Transverse colon (tissue), 4 donors: ENCODE results near the gene RECK. TPM values are rescaled to one million over a fixed set of nuclear protein-coding genes. Genes with fewer than 3 reads are reported as not detected.

Experiments
- DNase-seq: peaks from one replicate; pipeline ENCODE4 v3.0.0-alpha.2; 2019
- H3K27ac ChIP-seq, 4 donors: fragments of 200-600 bp; sonication (generic); 2 replicates each; pipeline ENCODE4 v1.5.1; 2016 to 2018; ENCODE audit warnings: inconsistent platforms in 4 of 4
- H3K27me3 ChIP-seq: fragments of 200-600 bp; sonication (generic); 2 replicates; pipeline ENCODE4 v1.5.1; 2017; ENCODE audit warnings: inconsistent platforms
- H3K36me3 ChIP-seq, 4 donors: fragments of 200-600 bp; sonication (generic); 2 replicates each; pipeline ENCODE4 v1.5.1; 2017 to 2019; ENCODE audit warnings: inconsistent platforms in 4 of 4
- H3K4me1 ChIP-seq, 4 donors: fragments of 200-600 bp; sonication (generic); 2 replicates each; pipeline ENCODE4 v1.5.1; 2017 to 2020; ENCODE audit warnings: inconsistent platforms in 4 of 4
- H3K4me3 ChIP-seq, 4 donors: fragments of 200-600 bp; sonication (generic); 1 replicate in 1 of 4; 2 replicates in 3 of 4; pipeline versions ENCODE4 v1.5.1 to v1.6.1; 2017 to 2019; ENCODE audit warnings: inconsistent platforms in 4 of 4
- H3K9me3 ChIP-seq, 2 donors: fragments of 200-600 bp; sonication (generic); 2 replicates each; pipeline ENCODE4 v1.5.1; 2017 to 2019; ENCODE audit warnings: inconsistent platforms in 2 of 2
- EP300 ChIP-seq: sonication (generic); formaldehyde crosslinking; IDR thresholded peaks from one replicate; pipeline ENCODE4 v1.6.1; 2017; ENCODE audit warnings: antibody characterized with exemption, low read depth
- POLR2A ChIP-seq: fragments of 450-650 bp; IDR thresholded peaks from one replicate; pipeline ENCODE4 v1.6.1; 2016; ENCODE audit warnings: antibody characterized with exemption, mild to moderate bottlenecking, moderate library complexity
- POLR2AphosphoS5 ChIP-seq, 3 donors: sonication (generic); formaldehyde crosslinking; IDR thresholded peaks; one replicate each; pipeline ENCODE4 v1.6.1; 2016; ENCODE audit warnings: antibody characterized with exemption in 3 of 3
- WGBS, 2 donors: methylation state at CpG; one replicate each; pipeline ENCODE4 v1.1.5; 2018; ENCODE audit warnings: low coverage in 1 of 2; 5-methylcytosine and 5-hydroxymethylcytosine counted together
- in situ Hi-C, 4 donors: fragments of 200-750 bp; cut with MboI; loops; one replicate each; pipeline versions ENCODE4 v1.15.0 to v1.15.1; 2017; ENCODE audit warnings: low sequenced_read_pairs in 3 of 4, low pct_ligation_motif_present in 1 of 4, low pct_unique_long_range_greater_than_20kb in 1 of 4
- intact Hi-C: fragments of 100-400 bp; cut with DNase I; formaldehyde crosslinking; loops from one replicate; pipeline ENCODE4 v1.15.1; 2023; ENCODE audit warnings: low total_unique reads
- total RNA-seq, 4 donors: library from RNA; depleted of rRNA; stranded (reverse); fragments of >200 nt; gene quantifications; one replicate each; pipeline ENCODE4 v1.1.0, GENCODE V29; 2016
- TF ChIP-seq, protein P1 (sequence below), 5 experiments: fragments of 200-600 bp in 3 of 5; fragments of 450-650 bp in 2 of 5; sonication (generic) in 3 of 5; IDR thresholded peaks; 1 replicate in 2 of 5; 2 replicates in 3 of 5; pipeline ENCODE4 v1.5.1; 2016 to 2017; ENCODE audit warnings: antibody characterized with exemption in 5 of 5, inconsistent platforms in 3 of 5, mild to moderate bottlenecking in 2 of 5, moderate library complexity in 1 of 5

Gene RECK
- total RNA-seq, 4 donors from 2014 or later = 1.5 to 30.3 (median 6.0) TPM

DNA sequence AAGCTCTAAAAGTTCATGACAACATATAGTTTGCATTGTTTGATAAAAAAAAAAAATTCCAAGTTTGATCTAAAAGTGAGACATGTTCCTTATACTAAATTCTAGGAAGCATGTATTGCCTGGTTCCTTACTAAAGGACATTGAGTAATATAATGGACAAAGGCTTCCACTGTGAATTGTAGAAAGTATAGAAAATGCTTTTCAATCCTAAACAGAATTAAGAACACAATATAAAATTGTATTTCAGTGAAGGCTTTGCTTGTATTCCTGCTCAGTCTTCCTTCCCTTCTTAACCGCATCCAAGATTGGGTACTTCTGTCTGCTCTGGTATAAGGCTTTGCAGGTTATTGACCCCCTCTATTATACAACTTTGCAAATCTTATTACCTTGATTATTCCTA is 2.4 kb downstream of the RECK start:
- Histone ChIP-seq H3K4me1 (peaks cover 4 to 31% (median 8%) of the 10 kb centered on the region in 4 donors), H3K9me3 (no peaks in the 10 kb centered on the region), H3K27me3 (no peaks in the 10 kb centered on the region), H3K36me3 (no peaks in the 10 kb centered on the region), H3K4me3 (no peak overlapping the region), H3K27ac (no peak overlapping the region)
- intact Hi-C loops (no loop called here), in situ Hi-C loops (loop anchor here in 1 of 4 donors (25.0 kb wide), 1 partner anchor 123 kb away; the partner anchor contains the start of gene CCIN)
- whole genome bisulfite sequencing, 2 donors = 95 to 100% methylated on average over 1 of the region's 1 CpG
- TF ChIP-seq POLR2AphosphoS5 (IDR thresholded peaks at IDR 0.05) = no peak
- no peak for DNase-seq

DNA sequence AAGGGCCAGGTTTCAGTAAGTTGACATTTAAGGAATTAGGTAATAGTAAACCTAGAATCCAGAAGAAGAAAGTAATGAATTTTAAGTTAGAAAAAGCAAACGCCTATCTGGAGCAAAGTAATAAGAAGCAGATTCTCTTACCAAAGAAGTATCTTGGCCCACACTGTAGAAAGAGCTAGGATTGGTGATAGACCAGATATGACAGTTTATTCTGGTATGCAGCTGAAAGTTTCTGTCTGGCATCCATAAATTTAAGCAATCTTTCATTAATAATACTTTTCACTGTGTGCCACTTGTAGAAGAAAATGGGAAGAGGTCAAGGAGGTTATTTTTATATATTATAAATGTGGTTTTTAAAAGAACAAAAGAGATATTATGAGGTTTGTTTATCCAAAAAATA is 3.0 kb downstream of the RECK start:
- H3K27ac ChIP-seq = no peak overlapping the region
- no peaks in the 10 kb centered on the region for H3K36me3 ChIP-seq
- no peaks in the 10 kb centered on the region for H3K27me3 ChIP-seq
- H3K9me3 ChIP-seq = no peaks in the 10 kb centered on the region
- in situ Hi-C loops = loop anchor here in 1 of 4 donors (25.0 kb wide), 1 partner anchor 123 kb away; the partner anchor contains the start of gene CCIN
- WGBS, 2 donors = 70 to 76% methylated on average over 1 of the region's 1 CpG
- intact Hi-C loops = no loop called here
- no peak overlapping the region for H3K4me3 ChIP-seq
- peaks cover 4 to 31% (median 8%) of the 10 kb centered on the region in 4 donors for H3K4me1 ChIP-seq
- DNase-seq = no peak
- TF ChIP-seq POLR2A (no peak), EP300 (no peak), POLR2AphosphoS5 (IDR thresholded peaks at IDR 0.05) (no peak)
- TF ChIP-seq, protein P1, sequence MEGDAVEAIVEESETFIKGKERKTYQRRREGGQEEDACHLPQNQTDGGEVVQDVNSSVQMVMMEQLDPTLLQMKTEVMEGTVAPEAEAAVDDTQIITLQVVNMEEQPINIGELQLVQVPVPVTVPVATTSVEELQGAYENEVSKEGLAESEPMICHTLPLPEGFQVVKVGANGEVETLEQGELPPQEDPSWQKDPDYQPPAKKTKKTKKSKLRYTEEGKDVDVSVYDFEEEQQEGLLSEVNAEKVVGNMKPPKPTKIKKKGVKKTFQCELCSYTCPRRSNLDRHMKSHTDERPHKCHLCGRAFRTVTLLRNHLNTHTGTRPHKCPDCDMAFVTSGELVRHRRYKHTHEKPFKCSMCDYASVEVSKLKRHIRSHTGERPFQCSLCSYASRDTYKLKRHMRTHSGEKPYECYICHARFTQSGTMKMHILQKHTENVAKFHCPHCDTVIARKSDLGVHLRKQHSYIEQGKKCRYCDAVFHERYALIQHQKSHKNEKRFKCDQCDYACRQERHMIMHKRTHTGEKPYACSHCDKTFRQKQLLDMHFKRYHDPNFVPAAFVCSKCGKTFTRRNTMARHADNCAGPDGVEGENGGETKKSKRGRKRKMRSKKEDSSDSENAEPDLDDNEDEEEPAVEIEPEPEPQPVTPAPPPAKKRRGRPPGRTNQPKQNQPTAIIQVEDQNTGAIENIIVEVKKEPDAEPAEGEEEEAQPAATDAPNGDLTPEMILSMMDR (IDR thresholded peaks at IDR 0.05) = no peak

DNA sequence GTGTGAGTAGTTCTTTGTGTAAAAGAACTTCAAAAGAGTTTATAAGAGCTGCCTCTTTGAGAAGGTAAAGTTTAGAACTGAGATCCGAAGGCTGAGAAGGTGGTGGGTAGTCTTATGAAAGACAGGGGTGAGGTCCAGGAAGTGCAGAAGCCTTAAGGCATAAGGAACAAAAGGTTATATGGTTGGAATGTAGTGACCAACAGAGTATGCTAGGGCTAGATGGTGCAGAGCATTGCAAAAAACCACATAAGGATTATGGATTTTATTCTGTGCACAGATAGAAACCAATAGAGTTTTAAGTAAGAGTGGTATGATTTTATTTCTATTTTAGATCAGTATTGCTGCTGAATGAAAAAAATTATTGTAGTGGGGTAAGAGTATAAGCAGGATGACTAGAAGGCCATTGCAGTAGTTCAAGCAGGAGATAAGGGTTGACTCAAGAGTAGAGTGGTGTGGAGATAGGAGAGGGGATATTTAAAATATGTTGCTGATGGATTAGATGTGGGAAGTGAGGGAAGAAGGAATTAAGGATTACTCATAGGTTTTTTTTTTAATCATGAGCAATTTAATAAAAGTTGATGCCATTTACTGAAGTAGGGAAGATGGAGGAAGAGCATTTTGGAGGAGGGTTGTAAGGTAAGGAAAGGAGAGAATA is 3.7 kb downstream of the RECK start:
- Histone ChIP-seq H3K4me3 (no peak overlapping the region), H3K9me3 (no peaks in the 10 kb centered on the region), H3K27ac (no peak overlapping the region), H3K36me3 (no peaks in the 10 kb centered on the region), H3K27me3 (no peaks in the 10 kb centered on the region), H3K4me1 (peaks cover 4 to 31% (median 8%) of the 10 kb centered on the region in 4 donors)
- WGBS, 2 donors = 75 to 81% methylated on average over 1 of the region's 1 CpG
- DNase-seq = no peak
- intact Hi-C loops (no loop called here), in situ Hi-C loops (loop anchor here in 1 of 4 donors (25.0 kb wide), 1 partner anchor 122 kb away; the partner anchor contains the start of gene CCIN)
- no peak for TF ChIP-seq POLR2AphosphoS5 (IDR thresholded peaks at IDR 0.05)

DNA sequence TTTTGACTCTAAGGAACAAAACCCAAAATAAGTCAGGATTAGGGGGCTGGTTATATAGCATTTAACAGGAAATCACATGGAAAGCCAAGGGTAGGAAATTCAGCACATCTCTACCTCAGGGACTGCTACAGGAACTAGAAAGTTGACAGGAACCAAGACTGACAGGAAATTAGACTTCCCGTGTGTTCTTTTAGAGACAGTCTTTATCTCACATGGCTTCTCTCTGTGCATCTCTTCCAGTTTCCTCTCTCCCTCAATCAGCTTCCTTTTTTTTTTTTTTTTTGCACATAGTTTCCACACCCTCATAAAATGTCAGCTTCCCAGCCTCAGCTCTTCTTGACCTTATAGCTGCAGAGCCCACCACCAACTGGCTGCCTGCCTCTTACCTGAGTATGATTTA is 4.8 kb downstream of the RECK start:
- Histone ChIP-seq H3K36me3 (no peaks in the 10 kb centered on the region), H3K9me3 (no peaks in the 10 kb centered on the region), H3K27ac (no peak overlapping the region), H3K4me3 (no peak overlapping the region), H3K27me3 (no peaks in the 10 kb centered on the region), H3K4me1 (peaks cover under 1 to 29% (median 7%) of the 10 kb centered on the region in 4 donors)
- in situ Hi-C loops (loop anchor here in 1 of 4 donors (25.0 kb wide), 1 partner anchor 121 kb away; the partner anchor contains the start of gene CCIN), intact Hi-C loops (no loop called here)
- no peak for TF ChIP-seq POLR2A
- TF ChIP-seq EP300 = no peak
- no peak for TF ChIP-seq POLR2AphosphoS5 (IDR thresholded peaks at IDR 0.05)
- TF ChIP-seq, protein P1 (IDR thresholded peaks at IDR 0.05) = no peak
- DNase-seq = no peak
- WGBS, 2 donors = 22% methylated on average over 1 of the region's 1 CpG

- no peak overlapping the region for H3K27ac ChIP-seq
- intact Hi-C loops = no loop called here
- 41 to 63% methylated on average over 2 of the region's 2 CpGs for WGBS, 2 donors
Measured at GRCh38 chr9:36045610-36046009, 8.9 kb downstream of the RECK start.

More at GRCh38 chr9:36045610-36046009, 8.9 kb downstream of the RECK start:
- in situ Hi-C loops = loop anchor here in 1 of 4 donors (25.0 kb wide), 1 partner anchor 117 kb away; the partner anchor contains the start of gene CCIN
- H3K27me3 ChIP-seq = no peaks in the 10 kb centered on the region
- H3K4me1 ChIP-seq = peaks cover 0 to 22% (median 13%) of the 10 kb centered on the region in 4 donors
- no peak overlapping the region for H3K4me3 ChIP-seq
- no peaks in the 10 kb centered on the region for H3K9me3 ChIP-seq
- DNase-seq = no peak
- TF ChIP-seq, protein P1 (IDR thresholded peaks at IDR 0.05) = no peak
- no peak for TF ChIP-seq POLR2A
- no peak for TF ChIP-seq POLR2AphosphoS5 (IDR thresholded peaks at IDR 0.05)
- no peak for TF ChIP-seq EP300
- no peaks in the 10 kb centered on the region for H3K36me3 ChIP-seq
